ENCODE data around the gene MMS19.
"Not testable (repeated sequence)": the region's sequence is repeated elsewhere in the genome, so short reads cannot be mapped to it uniquely, and the experiment has no call there.

MMS19 gene

DNA sequence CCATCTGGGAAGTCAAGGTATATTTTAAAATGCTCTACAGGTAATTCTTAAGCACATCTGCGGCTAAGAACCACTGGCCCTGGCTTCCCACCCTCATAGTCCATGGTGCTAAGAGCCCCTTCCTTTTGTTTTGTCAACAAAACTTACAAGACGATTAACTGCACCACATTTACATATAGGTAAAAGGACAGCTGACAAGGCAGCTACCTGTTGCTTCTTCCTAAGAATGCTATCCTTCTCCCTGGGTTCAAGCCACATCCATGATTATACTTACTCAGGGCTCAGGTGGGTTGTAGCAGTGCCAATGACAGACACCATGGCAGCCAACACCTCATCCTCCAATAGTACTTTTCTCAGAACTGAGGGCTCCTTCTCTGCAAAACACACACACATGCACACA, 35.9 kb downstream of the MMS19 start:
- no peak for DNase-seq (ENCODE audit: low spot score)

DNA sequence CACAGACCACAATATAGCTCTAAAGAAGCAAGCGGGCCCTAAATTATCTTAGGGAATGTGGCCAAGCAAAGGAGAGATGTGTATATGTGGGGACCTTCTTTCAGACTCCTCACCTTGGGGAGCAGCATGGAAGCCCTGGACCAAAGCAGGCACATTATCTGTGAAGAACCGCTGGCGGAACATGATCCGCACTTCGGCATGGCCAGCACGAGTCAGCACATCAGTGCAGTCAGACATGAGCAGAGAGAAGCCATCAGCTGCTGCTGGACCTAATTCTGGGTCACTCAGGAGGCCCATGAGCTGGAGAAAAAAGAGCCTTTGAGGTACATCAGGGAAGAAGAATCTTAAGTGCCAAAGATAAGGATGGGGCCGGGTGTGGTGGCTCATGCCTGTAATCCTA, 38.3 kb downstream of the MMS19 start:
- no peak for DNase-seq (ENCODE audit: low spot score)

DNA sequence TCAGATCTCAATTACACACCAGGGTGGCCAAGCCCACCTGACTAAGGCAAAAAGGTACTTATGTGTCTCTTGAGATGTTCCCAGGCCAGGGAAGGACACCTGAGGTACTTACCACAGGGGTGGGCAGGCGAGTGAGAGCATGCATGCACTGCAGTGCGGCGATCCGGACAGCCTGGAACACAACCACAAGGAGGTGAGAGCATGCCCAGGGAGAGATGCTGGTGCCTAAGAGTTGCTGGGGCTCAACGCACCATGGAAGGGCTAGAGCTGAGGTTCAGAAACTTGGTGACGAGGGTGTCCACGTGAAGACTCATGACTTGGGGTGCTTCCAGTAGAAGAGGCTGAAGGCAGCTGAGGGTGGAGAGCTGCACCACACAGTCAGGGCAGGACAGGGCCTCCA, 39.1 kb downstream of the MMS19 start:
- no peak for DNase-seq (ENCODE audit: low spot score)

DNA sequence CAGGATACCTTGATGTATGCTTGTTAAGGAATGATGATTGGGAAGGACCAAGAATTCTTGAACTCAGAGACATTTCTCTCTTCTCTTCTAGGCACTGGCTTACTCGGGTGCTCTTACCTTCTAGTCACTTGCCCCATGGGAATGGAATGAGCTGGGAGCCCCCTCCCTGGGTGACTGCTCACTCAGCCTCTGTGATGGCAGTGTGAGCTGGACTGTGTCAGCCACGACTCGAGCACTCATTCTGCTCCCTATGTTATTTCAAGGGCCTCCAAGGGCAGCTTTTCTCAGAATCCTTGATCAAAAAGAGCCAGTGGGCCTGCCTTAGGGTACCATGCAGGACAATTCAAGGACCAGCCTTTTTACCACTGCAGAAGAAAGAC, 41.5 kb downstream of the MMS19 start:
- no peak for DNase-seq (ENCODE audit: low spot score)

DNA sequence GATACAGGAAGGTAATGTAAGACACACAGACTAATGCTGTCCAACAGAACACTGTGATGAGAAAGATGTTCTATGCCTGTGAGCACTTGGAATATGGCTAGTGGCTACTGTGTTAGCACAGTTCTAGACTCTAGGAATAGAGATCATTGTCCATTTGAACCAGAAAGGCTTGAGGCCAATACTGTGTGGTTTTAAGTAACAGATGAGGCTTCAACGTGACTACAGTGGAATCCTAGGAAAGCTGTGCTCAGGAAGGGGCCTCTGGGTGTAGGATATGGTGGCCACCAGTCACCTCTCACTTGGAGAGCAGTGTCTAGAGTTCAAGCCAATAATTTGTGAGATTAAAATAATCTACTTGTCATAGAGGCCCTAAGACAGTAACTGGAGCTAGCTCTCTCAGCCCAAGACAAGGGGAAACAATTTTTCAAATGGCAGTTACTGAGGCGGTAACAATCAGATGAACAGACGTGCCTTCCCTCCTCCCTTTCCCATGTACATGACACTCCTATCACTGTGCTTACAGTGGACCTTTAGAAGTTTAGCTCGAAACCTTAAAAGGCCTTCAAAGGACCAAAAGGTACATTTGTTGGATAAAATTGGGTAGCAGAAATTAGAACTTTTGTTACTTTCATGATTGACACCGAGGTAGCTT, 42.1 kb downstream of the MMS19 start:
- no peak for DNase-seq (ENCODE audit: low spot score)

DNA sequence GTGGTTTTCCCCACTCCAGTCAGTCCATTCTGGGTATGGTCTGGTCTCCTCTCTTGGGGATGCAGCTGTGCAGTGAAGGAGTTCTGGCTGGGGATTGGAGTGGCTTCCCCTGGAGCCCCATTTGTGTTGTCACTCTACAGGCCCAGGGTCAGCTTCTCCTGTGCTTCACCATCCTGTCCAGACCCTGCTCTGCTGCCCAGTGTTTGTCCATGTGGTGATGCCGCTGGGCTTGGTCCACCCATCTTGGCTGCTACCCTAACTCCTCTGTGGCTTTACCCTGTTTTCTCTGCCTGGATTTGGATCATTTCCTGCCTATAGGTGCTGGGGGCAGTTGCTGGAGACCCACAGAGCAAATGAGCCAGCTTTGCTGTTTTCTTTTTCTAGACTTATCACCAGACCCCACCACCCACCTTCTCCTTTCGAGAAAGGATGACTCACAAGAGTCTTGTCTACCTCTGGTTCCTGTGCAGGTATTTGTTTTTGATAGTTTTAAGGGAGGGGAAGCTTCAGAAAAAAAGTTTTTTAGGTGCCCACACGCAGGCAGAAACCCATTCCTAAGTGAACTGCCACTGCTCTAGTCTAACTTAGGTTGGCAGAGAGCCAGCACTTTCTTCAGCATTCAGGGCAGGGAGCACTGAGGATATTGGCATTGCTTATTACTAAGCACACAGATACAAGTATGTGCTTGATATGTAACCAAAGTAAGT, 43.7 kb downstream of the MMS19 start:
- peak; percentile 32 for DNase-seq (ENCODE audit: low spot score)

DNA sequence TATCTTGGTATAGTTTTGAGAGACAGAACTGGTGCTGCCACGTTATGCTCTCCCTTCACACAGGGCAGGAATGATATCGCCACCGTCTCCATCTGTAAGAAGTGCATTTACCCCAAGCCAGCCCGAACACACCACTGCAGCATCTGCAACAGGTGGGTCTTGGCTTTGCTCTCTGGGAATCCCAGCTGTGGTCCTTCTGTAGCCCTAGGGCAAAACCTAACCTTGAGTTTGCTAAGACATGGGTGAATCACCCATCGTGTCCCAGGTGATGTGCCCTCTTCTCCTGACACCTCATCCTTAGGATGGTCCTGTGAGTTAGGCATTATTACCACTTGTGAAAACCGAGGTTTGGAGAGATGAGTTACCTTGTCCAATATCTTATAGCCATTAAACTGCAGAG, 45.9 kb downstream of the MMS19 start:
- no peak for DNase-seq (ENCODE audit: low spot score)

DNA sequence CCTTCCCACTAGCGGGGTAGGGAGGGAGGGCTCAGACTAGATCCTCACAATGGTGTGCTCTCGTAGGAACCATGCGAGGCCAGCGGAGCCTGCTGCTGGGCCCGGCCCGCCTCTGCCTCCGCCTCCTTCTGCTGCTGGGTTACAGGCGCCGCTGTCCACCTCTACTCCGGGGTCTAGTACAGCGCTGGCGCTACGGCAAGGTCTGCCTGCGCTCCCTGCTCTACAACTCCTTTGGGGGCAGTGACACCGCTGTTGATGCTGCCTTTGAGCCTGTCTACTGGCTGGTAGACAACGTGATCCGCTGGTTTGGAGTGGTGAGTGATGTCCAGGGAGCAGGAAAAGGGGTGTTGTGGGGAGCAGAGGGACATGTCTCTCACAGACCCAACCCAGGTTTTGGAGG, 46.6 kb downstream of the MMS19 start:
- no peak for DNase-seq (ENCODE audit: low spot score)

DNA sequence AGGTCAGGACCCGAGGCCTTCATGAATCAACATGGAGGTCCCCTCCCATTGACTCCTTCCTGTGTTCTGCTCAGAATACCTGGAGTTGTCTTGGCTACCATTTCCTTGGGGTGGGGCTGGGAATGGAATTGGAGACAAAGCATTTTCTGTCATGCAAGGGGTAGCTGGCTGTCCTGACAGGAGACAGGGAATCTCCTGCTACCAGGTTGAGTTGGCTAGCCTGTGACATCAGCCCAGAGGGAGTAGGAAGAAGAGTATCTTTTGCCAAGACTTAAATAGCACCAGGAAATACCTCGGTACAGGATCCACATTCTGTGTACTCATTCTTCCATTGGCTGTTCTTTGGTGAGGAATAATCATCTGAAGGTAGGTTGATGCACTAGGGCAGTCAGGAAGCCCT, 47.4 kb downstream of the MMS19 start:
- no peak for DNase-seq (ENCODE audit: low spot score)

DNA sequence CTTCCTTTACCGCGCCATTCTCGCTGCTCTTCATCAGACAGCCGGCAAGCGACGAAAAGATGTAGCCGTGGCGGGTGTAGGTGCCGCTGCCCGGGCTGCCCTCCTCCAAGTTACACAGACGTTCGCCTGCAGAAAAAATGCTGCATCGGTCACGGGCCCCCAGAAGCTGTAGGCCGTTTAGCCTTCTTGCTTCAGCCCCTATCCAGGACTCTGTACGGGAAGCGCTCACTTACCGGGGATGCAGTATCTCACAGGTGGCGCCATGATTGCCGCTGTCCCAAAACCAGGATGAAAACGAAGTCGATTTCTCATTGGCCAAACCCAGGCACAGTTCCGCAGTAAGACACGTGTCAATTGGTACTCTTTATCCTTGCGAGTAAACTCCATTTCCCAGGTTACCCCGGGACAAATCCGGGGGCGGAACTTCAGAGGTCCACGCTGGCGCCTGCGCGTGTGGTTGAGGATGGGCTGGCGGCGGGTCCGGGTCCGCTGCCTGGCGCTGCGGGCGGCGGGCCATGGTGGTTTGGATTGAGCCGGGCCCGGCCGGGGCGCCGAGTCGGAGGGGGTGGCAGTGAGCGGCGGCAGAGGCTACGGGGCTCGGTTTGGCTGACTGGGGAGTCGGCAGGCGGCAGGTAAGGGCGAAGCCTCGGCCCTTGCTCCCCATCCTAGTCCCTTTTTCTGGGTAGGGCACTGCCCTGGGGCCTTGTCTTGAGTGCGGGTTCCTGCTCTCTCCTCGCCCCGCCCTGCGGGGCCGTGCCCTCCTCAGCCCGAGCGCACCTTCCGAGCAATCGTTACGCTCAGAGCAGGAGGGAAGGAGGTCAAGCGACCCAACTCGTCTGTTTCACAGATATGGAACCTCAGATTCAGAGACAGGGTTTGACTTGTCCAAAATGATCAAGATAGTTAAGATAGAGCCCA, 52.2 kb downstream of the MMS19 start, which contains the start of the genes EXOSC1 and ZDHHC16:
Gene EXOSC1, minus strand, starts transcription at position 285 of the 918 bp plus-strand sequence. Its CDS starts 21 bp downstream, at position 264.
Gene ZDHHC16, plus strand, starts transcription at position 454 of the 918 bp plus-strand sequence. CDS start 5,501 bp downstream, outside the sequence.
- peak; percentile 90 for DNase-seq (ENCODE audit: low spot score)

DNA sequence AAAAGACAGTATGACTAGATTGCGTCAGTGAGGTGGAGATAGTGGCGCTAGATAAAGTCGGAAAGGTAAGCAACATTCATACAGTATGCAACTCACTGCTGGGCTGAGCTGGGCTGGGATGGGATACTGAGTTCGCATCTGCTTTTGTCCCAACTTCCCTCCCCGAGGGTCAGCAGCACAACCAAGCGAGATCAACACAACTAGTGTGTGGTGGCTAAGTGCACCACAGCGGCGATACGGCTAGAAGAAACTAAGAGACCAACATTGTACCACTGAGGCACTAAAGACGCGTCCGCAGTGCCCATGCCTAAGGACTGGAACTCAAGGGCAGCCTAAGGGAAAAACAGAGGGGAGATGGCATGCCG, 52.9 kb downstream of the MMS19 start:
- DNase-seq (ENCODE audit: low spot score), result peak; percentile 14

DNA sequence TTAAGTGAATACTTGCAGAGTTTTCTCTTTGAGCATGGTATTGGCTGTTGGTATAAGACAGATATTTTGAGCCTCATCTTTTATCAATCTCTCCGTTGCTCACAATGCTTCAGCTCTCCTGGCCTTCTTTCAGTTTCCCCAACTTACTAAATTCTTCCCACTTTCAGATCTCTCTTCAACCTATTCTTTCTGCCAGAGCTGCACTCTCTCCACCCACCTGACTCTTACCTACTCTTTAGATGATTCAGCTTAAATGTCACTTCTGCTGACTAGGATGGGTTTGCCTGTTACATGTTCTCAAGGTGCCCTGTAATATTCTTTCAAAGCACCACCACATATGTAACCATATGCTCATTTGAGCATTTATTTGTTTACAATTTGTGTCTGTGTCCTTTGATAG, 54.0 kb downstream of the MMS19 start:
- no peak for DNase-seq (ENCODE audit: low spot score)

DNA sequence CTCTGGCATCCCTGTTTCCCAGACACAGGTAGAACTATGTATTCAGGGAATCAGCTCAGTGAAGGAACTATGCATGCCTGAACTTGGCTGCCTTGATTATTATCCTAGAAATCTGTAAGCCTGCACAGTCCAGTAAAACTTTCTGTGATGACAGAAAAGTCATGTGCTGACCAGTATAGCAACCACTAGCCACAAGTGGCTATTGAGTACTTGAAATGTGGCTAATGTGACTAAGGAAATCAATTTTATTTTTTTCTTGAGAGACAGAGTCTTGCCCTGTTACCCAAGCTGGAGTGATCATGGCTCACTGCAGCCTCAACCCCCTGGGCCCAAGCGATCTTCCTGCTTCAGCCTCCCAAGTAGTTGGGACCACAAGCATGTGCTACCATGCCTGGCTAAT, 55.9 kb downstream of the MMS19 start:
- no peak for DNase-seq (ENCODE audit: low spot score)

DNA sequence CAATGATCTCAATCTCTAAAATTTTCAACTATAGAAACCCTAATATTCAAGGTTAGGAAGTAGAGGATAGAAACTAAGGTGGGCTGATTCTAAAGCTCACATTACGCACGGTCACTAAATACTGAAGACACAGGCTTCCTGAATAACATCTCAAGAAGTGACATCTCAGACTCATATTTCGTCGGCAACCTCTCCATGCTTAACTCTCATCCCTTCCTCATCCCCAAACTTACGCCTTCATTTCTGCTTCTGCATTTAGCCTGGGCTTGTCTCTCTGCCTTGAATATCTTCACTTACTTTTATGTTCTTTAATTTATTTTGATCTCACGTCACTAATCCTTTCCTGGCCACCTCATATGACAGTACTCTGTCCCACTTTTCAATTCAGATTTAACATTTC, 63.0 kb downstream of the MMS19 start:
- DNase-seq (ENCODE audit: low spot score), result no peak

DNA sequence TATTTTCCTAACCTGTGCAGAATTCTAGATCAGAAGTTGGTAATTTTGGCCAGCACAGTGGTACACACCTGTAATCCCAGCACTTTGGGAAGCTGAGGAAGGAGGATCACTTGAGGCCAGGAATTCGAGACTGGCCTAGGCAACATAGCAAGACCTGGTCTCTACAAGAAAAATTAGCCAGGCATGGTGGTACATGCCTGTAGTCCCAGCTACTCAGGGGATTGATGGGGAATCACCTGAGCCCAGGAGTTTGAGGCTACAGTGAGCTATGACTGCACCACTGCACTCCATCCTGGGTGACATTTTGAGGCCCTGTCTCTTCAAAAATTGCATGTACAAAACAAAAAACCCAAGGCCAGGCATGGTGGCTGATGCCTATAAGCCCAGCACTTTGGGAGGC, 63.7 kb downstream of the MMS19 start:
- DNase-seq (ENCODE audit: low spot score), result no peak

DNA sequence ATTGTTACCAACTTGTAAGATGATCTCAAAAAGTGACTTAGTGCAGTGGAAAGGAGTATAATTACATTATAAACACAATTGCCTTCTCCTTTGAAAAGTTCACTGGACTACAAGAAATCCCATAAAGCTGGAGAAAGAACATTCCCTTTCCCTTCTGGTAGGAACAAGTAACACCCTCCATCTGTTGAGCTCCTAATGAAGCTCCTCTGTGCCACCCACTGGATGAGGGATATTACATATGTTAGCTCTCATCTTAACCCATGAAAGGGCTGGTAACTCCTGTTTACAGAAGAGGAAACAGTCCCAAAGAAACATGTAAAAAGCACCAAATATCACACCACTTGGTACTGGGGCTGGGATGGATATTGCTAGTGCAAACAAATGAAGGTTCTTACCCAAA, 64.2 kb downstream of the MMS19 start:
- no peak for DNase-seq (ENCODE audit: low spot score)

DNA sequence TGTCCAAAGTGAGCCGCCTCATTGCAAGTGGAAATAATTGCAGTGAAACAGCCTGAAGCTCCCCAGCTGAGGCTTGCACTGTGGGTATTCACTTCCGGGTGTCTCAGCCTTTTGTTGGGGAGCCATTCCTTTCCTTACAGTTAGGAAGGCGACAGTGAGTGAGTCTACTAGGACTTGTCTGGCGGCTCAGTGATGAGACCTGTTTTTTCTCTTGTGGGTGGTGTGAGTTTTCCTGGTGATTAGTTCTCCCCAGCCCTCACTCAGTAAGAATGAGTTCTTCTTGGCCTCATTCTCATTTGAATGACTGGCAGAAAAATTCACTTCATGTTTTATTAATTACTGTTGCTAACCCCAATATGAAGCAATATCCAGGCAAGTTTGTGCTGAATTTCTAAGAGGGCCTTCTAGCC, 69.6 kb downstream of the MMS19 start:
- DNase-seq (ENCODE audit: low spot score), result no peak

DNA sequence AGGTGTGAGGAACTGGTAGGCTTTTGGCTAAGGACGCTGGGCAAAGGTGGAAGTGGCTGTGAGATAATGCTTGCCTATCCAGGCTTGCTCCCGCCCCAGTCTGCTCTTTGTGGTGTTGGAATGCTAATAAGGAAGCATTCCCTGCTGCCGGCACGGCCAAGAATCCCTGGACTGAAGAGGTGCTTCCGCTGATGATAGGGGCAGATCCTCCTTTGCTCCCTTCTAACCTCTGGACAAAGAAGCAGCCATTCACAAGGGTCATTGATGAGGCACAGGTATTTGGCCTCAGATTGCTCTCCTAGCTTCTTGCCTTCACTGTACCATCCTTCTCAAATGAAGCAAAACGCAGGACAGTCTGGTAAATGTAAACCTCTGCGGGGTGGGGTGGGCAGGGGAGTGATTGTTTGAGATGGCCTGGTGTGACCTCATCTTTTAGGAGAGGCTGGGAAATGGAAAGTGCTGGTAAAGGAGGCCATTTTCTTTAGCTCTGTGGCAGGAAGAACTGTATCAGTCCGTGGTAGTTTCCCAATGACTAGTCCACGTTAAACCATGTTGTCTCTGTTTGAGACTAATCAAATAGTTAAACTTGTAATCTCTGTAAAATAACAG, 70.5 kb downstream of the MMS19 start:
- no peak for DNase-seq (ENCODE audit: low spot score)

DNA sequence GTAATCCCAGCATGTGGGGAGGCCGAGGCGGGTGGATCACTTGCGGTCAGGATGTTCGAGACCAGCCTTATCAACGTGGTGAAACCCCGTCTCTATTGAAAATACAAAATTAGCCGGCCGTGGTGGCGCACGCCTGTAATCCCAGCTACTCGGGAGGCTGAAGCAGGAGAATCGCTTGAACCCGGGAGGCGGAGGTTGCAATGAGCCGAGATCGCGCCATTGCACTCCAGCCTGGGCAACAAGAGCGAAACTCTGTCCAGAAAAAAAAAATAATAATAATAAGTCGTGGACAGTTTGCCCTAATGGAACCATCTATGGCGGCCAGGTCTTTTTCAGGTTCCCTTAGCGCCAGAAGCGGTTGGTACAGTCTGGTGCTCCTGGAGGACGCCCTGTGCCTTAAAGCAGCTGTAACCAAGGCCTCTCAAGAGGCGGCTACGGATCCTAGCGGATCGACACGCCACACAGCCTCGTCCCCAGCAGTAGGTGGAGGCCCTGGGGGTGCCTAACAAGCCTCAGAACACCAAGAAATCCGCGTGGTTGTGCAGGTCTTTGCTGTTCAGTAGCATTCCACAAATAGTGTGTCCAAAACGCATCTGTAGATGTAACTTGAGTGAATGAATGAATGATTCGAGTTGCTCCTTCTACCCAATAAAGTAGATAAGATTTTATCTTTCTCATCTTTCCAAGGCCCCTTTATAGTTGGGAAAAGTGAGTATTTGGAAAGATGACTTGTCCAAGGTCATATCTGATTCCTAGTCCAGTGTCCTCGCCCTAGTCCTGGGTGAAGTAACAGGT, 71.2 kb downstream of the MMS19 start:
- DNase-seq (ENCODE audit: low spot score), result no peak

DNA sequence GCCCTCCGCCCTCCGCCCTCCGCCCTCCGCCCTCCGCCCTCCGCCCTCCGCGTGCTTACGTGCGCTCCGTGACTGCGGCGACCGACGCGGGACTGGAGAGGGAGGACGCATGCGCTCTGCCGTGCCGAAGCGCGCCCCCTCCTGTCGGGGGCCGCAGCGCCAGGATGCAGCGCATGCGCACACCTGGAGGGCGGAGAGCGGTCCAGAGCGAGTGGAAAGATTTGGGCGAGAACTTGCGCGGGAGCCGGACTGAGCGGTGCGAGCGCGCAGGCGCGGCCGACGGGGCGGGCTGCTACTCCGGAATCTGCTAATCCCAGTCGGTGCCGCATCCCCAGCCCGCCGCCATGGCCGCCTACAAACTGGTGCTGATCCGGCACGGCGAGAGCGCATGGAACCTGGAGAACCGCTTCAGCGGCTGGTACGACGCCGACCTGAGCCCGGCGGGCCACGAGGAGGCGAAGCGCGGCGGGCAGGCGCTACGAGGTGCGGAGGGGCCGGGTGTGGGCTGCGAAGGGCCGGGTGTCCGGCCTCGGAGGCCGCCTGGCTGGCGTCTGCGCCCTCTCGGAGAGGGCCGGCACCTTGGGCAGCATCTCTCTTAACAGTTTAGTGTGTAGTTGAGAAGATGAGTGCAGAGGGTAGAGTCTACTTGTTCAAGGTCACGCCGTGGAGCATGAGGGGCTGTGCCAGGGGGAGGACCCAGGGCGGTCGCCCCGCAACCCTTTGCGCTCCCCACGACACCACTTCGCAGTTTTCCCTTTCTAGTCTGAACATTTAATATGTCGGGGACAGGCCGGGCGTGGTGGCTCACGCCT, 72.1 kb downstream of the MMS19 start, which contains the start of gene PGAM1:
Gene PGAM1, plus strand, starts transcription at position 228 of the 812 bp plus-strand sequence. Its CDS starts 117 bp downstream, at position 345.
- peak; percentile 97 for DNase-seq (ENCODE audit: low spot score)

DNA sequence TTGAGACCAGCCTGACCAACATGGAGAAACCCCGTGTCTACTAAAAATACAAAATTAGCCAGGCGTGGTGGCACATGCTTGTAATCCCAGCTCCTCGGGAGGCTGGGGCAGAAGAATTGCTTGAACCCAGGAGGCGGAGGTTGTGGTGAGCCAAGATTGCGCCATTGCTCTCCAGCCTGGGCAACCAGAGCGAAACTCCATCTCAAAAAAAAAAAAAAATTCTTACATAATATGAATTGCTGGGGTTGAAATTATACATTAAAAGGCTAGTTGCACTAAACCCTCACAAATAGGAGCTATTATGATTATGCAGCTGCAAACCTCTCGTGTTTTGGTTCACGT, 74.5 kb downstream of the MMS19 start:
- not testable (repeated sequence) for DNase-seq (ENCODE audit: low spot score)

Data from hematopoietic multipotent progenitor cell treated with erythropoietin and hydrocortisone succinate and interleukin-3 and kit ligand, for 17 days (in vitro differentiated cells).